ENCODE measurements around the gene CENATAC. TPM values are rescaled to one million over a fixed set of nuclear protein-coding genes. Genes with fewer than 3 reads are reported as not detected.
"Not testable (repeated sequence)": the region's sequence is repeated elsewhere in the genome, so short reads cannot be mapped to it uniquely, and the experiment has no call there.

Gene CENATAC
- total RNA-seq: 10 to 100 TPM; 24.6 to 33.4 (median 30.9) TPM
- long read RNA-seq, donor 1, partial matches to known transcripts: 3 of 10 reads
- long read RNA-seq, donor 1, other reads (novel, unspliced or antisense): 6 of 10 reads
- long read RNA-seq, donor 2, partial matches to known transcripts: 1 of 3 reads
- long read RNA-seq, donor 2, other reads (novel, unspliced or antisense): 1 of 3 reads

- DNase-seq: peak; percentile 96 to 97 (median 97)
- Histone ChIP-seq H3K4me3 (peak within 1 kb of the TSS; percentile 78), H3K9me3 (no peaks in the 10 kb centered on the region), H3K4me1 (ENCODE audit: low read depth) (peaks cover 5% of the 10 kb centered on the region), H3K36me3 (ENCODE audit: low read depth) (no peaks in the 10 kb centered on the region)
- intact Hi-C loops (cut with DNase I, micrococcal nuclease): no loop called here
- ATAC-seq: peak; percentile 100
- TF ChIP-seq CTCF (IDR thresholded peaks at IDR 0.05): no peak
Measured at GRCh38 chr11:118997627-118998387, at the start of gene CENATAC. Gene CENATAC, plus strand, starts transcription at chr11:118998138. Its CDS starts 60 bp downstream, at chr11:118998198.

- Histone ChIP-seq H3K4me1 (ENCODE audit: low read depth) (no peaks in the 10 kb centered on the region), H3K9me3 (no peaks in the 10 kb centered on the region), H3K36me3 (ENCODE audit: low read depth) (no peaks in the 10 kb centered on the region), H3K4me3 (no peak overlapping the region)
- intact Hi-C loops (cut with DNase I, micrococcal nuclease): loop anchor here in 1 of 2 donors (10.0 kb wide), 1 partner anchor 258 kb away; no protein-coding TSS in a partner anchor
- TF ChIP-seq CTCF (IDR thresholded peaks at IDR 0.05): no peak
- ATAC-seq (no peak), DNase-seq (no peak)
Measured at GRCh38 chr11:118953265-118953664, 44.7 kb upstream of the CENATAC start.

- not testable (repeated sequence) for ATAC-seq; H3K36me3 ChIP-seq (ENCODE audit: low read depth); DNase-seq; H3K4me1 ChIP-seq (ENCODE audit: low read depth); H3K9me3 ChIP-seq; H3K4me3 ChIP-seq
- intact Hi-C loops (cut with DNase I, micrococcal nuclease): loop anchor here in 1 of 2 donors (10.0 kb wide), 1 partner anchor 259 kb away; no protein-coding TSS in a partner anchor
Measured at GRCh38 chr11:118953976-118954375, 44.0 kb upstream of the CENATAC start.

- peak; percentile 86 to 95 (median 93) for DNase-seq
- no peaks in the 10 kb centered on the region for H3K4me1 ChIP-seq (ENCODE audit: low read depth)
- no peaks in the 10 kb centered on the region for H3K9me3 ChIP-seq
- intact Hi-C loops (cut with DNase I, micrococcal nuclease): loop anchor here (5.0 to 10.0 kb wide), 2 partner anchors 261 to 264 kb away; no protein-coding TSS in a partner anchor
- peak; percentile 90 for TF ChIP-seq CTCF (IDR thresholded peaks at IDR 0.05)
- H3K4me3 ChIP-seq: no peak within 1 kb of the TSS
- ATAC-seq: peak; percentile 97
- H3K36me3 ChIP-seq (ENCODE audit: low read depth): no peaks in the 10 kb centered on the region
Measured at GRCh38 chr11:118956094-118956846, 41.7 kb upstream of the CENATAC start, which contains the start of gene UPK2. Gene UPK2, plus strand, starts transcription at chr11:118956298. Its CDS starts 53 bp downstream, at chr11:118956351.

- no peak for ATAC-seq
- H3K4me3 ChIP-seq: no peak overlapping the region
Measured at GRCh38 chr11:118956847-118957469, 41.0 kb upstream of the CENATAC start.

More at GRCh38 chr11:118956847-118957469, 41.0 kb upstream of the CENATAC start:
- no peak for TF ChIP-seq CTCF (IDR thresholded peaks at IDR 0.05)
- no peaks in the 10 kb centered on the region for H3K9me3 ChIP-seq
- H3K4me1 ChIP-seq (ENCODE audit: low read depth): no peaks in the 10 kb centered on the region
- DNase-seq: no peak
- no peaks in the 10 kb centered on the region for H3K36me3 ChIP-seq (ENCODE audit: low read depth)
- intact Hi-C loops (cut with DNase I, micrococcal nuclease): loop anchor here (5.0 to 10.0 kb wide), 2 partner anchors 262 to 265 kb away; no protein-coding TSS in a partner anchor

All from mucosa of descending colon (tissue), 3 donors.